Loucy (cell line): ENCODE measurements around the gene MYO10.

Experiments used
- CTCF ChIP-seq: fragments of 200-600 bp; sonication (generic); conservative IDR thresholded peaks from 2 replicates; pipeline ENCODE4 v1.5.1; 2014; ENCODE audit warnings: mild to moderate bottlenecking, antibody characterized with exemption, low read length
- EZH2phosphoT487 ChIP-seq: fragments of 200-600 bp; IDR thresholded peaks from 2 replicates; pipeline ENCODE4 v1.6.1; 2018; ENCODE audit warnings: antibody characterized with exemption, mild to moderate bottlenecking, moderate library complexity, borderline replicate concordance

GRCh38 chr5:16740811-16741392 is 195.2 kb downstream of the MYO10 start:
- TF ChIP-seq CTCF (peak; percentile 47), EZH2phosphoT487 (no peak)
